Activated T-cell treated with anti-CD3 and anti-CD28 coated beads, Interleukin-2, amount 50 U/mL, for 24 hours (primary cell): ENCODE results near the gene ACTA1.

Experiments
- DNase-seq: peaks from one replicate; pipeline ENCODE4 v3.0.0-alpha.2; 2020
- H3K27ac Mint-ChIP-seq: 2 replicates; pipeline ENCODE4 v1.8.0; 2020; ENCODE audit warnings: mild to moderate bottlenecking, mixed read lengths
- H3K27me3 Mint-ChIP-seq: 2 replicates; pipeline ENCODE4 v1.8.0; 2020; ENCODE audit warnings: mixed read lengths
- H3K36me3 Mint-ChIP-seq: 2 replicates; pipeline ENCODE4 v1.8.0; 2020; ENCODE audit warnings: low read depth, mixed read lengths
- H3K4me1 Mint-ChIP-seq: 2 replicates; pipeline ENCODE4 v1.8.0; 2020; ENCODE audit warnings: low read depth, mixed read lengths
- H3K4me3 Mint-ChIP-seq: 2 replicates; pipeline ENCODE4 v1.8.0; 2020; ENCODE audit warnings: mild to moderate bottlenecking, moderate library complexity, mixed read lengths
- H3K9me3 Mint-ChIP-seq: 2 replicates; pipeline ENCODE4 v1.8.0; 2020; ENCODE audit warnings: mixed read lengths

Gene ACTA1

DNA sequence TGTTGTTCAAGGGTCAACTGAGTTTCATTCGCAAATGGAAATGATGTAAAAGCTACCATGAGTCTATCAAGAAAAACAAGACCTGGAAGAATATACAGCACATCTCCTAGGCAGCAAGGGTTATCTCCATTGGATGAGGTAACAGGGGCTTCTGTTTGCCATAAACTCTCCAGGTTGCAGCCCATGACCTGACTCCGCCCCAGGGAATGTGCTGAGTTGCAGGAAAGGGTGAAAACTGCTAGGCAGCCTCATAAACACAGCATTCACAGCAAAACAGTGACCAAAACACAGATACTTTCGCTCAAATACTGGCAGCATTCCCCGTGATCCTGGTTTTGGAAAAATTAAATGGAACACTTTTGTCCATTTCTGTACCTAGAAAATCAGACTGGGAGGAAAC, 20.2 kb upstream of the ACTA1 start:
- Mint-ChIP-seq H3K4me1 (peaks cover 3% of the 10 kb centered on the region), H3K4me3 (no peak overlapping the region), H3K27ac (no peak overlapping the region), H3K27me3 (no peaks in the 10 kb centered on the region), H3K9me3 (no peaks in the 10 kb centered on the region), H3K36me3 (peaks cover 87% of the 10 kb centered on the region)
- DNase-seq = no peak

GRCh38 chr1:229452956-229453801, 19.3 kb upstream of the ACTA1 start:
- no peak for DNase-seq
- Mint-ChIP-seq H3K27me3 (no peaks in the 10 kb centered on the region), H3K36me3 (peaks cover 88% of the 10 kb centered on the region), H3K4me3 (no peak overlapping the region), H3K27ac (no peak overlapping the region), H3K9me3 (no peaks in the 10 kb centered on the region), H3K4me1 (peaks cover 3% of the 10 kb centered on the region)

DNA sequence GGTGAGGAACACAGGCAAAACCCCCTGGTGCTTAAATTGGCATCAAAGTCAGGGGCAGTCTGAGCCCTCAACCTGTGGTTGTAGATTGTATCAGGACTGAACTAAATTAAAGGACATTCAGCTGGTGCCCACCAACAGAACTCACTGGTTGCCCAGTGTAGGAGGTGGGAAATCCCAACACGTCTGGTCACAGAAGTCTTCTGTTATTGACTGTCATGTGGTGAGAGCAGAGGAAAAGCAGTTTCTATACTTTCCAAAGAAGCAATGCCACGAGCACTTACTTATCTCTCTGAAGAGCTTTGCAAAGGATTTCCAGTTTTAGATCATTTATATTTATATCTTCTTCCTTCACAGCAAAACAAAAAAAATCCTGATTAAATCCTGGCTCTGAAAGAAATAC, 15.0 kb upstream of the ACTA1 start:
- no peaks in the 10 kb centered on the region for H3K4me1 Mint-ChIP-seq
- no peaks in the 10 kb centered on the region for H3K9me3 Mint-ChIP-seq
- no peak for DNase-seq
- H3K36me3 Mint-ChIP-seq = peaks cover 86% of the 10 kb centered on the region
- H3K4me3 Mint-ChIP-seq = no peak overlapping the region
- H3K27ac Mint-ChIP-seq = peak overlapping the region; percentile 4
- no peaks in the 10 kb centered on the region for H3K27me3 Mint-ChIP-seq

- H3K27me3 Mint-ChIP-seq = no peaks in the 10 kb centered on the region
- DNase-seq = no peak
- H3K27ac Mint-ChIP-seq = peak overlapping the region; percentile 4
- no peak overlapping the region for H3K4me3 Mint-ChIP-seq
- no peaks in the 10 kb centered on the region for H3K4me1 Mint-ChIP-seq
- no peaks in the 10 kb centered on the region for H3K9me3 Mint-ChIP-seq
- H3K36me3 Mint-ChIP-seq = peaks cover 82% of the 10 kb centered on the region
Observed at GRCh38 chr1:229448354-229448753, 14.5 kb upstream of the ACTA1 start.

DNA sequence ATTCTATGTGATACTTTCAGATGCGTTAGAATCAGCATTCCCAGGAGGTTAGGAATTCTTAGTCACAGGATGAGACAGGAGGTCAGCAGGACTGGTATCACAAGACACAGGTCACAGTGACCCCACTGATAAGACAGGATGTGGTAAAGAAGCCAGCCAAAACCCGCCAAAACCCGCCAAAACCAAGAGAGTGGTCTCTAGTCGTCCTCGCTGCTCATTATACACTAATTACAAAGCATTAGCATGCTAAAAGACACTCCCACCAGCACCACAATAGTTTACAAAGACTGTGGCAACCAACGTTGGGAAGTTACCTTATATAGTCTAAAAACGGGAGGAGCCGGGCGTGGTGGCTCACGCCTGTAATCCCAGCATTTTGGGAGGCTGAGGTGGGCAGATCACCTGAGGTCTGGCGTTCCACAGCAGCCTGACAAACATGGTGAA, 13.9 kb upstream of the ACTA1 start:
- Mint-ChIP-seq H3K9me3 (no peaks in the 10 kb centered on the region), H3K4me1 (no peaks in the 10 kb centered on the region), H3K36me3 (peaks cover 82% of the 10 kb centered on the region), H3K27me3 (no peaks in the 10 kb centered on the region), H3K4me3 (no peak overlapping the region), H3K27ac (no peak overlapping the region)
- DNase-seq = no peak

DNA sequence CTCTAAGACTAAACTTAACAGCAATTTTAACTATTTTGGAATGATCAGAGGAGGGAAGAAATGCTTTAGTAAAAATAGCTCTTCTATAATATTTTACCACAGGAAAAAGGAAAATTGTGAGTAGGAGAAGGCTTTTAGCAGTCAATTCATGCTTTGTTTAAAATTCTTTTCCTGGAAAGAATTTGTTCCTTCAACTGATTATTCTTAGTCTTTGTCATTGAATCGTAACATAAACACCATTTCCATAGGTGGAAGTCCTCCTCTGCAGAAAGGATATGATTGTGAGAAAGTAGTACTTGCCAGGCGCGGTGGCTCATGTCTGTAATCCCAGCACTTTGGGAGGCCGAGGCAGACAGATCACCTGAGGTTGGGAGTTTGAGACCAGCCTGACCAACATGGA, 11.9 kb upstream of the ACTA1 start:
- Mint-ChIP-seq H3K4me3 (no peak overlapping the region), H3K36me3 (peaks cover 80% of the 10 kb centered on the region), H3K27ac (no peak overlapping the region), H3K27me3 (no peaks in the 10 kb centered on the region), H3K4me1 (peaks cover 15% of the 10 kb centered on the region), H3K9me3 (no peaks in the 10 kb centered on the region)
- DNase-seq = no peak

GRCh38 chr1:229440851-229441537, 7.1 kb upstream of the ACTA1 start:
- H3K27ac Mint-ChIP-seq = peak overlapping the region; percentile 85
- peak; percentile 46 for DNase-seq
- H3K36me3 Mint-ChIP-seq = peaks cover 68% of the 10 kb centered on the region
- no peaks in the 10 kb centered on the region for H3K9me3 Mint-ChIP-seq
- peaks cover 32% of the 10 kb centered on the region for H3K4me1 Mint-ChIP-seq
- H3K27me3 Mint-ChIP-seq = peaks cover 17% of the 10 kb centered on the region
- H3K4me3 Mint-ChIP-seq = peak overlapping the region; percentile 41

- Mint-ChIP-seq H3K4me3 (no peak overlapping the region), H3K4me1 (peaks cover 37% of the 10 kb centered on the region), H3K9me3 (no peaks in the 10 kb centered on the region), H3K27me3 (peaks cover 45% of the 10 kb centered on the region), H3K27ac (no peak overlapping the region), H3K36me3 (peaks cover 45% of the 10 kb centered on the region)
- no peak for DNase-seq
Observed at GRCh38 chr1:229438021-229438420, 4.1 kb upstream of the ACTA1 start.

GRCh38 chr1:229437443-229437842, 3.5 kb upstream of the ACTA1 start:
- H3K27me3 Mint-ChIP-seq = peaks cover 50% of the 10 kb centered on the region
- peaks cover 39% of the 10 kb centered on the region for H3K36me3 Mint-ChIP-seq
- no peak for DNase-seq
- peaks cover 42% of the 10 kb centered on the region for H3K4me1 Mint-ChIP-seq
- no peaks in the 10 kb centered on the region for H3K9me3 Mint-ChIP-seq
- H3K27ac Mint-ChIP-seq = no peak overlapping the region
- no peak overlapping the region for H3K4me3 Mint-ChIP-seq

GRCh38 chr1:229436201-229436600, 2.3 kb upstream of the ACTA1 start:
- peaks cover 41% of the 10 kb centered on the region for H3K4me1 Mint-ChIP-seq
- no peak for DNase-seq
- no peak overlapping the region for H3K4me3 Mint-ChIP-seq
- H3K9me3 Mint-ChIP-seq = no peaks in the 10 kb centered on the region
- peaks cover 63% of the 10 kb centered on the region for H3K27me3 Mint-ChIP-seq
- no peak overlapping the region for H3K27ac Mint-ChIP-seq
- peaks cover 29% of the 10 kb centered on the region for H3K36me3 Mint-ChIP-seq

- peaks cover 33% of the 10 kb centered on the region for H3K4me1 Mint-ChIP-seq
- no peak overlapping the region for H3K4me3 Mint-ChIP-seq
- H3K27ac Mint-ChIP-seq = no peak overlapping the region
- peaks cover 78% of the 10 kb centered on the region for H3K27me3 Mint-ChIP-seq
- no peak for DNase-seq
- no peaks in the 10 kb centered on the region for H3K9me3 Mint-ChIP-seq
- peaks cover 15% of the 10 kb centered on the region for H3K36me3 Mint-ChIP-seq
Observed at GRCh38 chr1:229434641-229435051, 752 bp upstream of the ACTA1 start.

GRCh38 chr1:229433364-229434004, 410 bp downstream of the ACTA1 start:
- no peaks in the 10 kb centered on the region for H3K9me3 Mint-ChIP-seq
- no peak overlapping the region for H3K4me3 Mint-ChIP-seq
- peak; percentile 42 for DNase-seq
- H3K27me3 Mint-ChIP-seq = peaks cover 82% of the 10 kb centered on the region
- H3K36me3 Mint-ChIP-seq = peaks cover 5% of the 10 kb centered on the region
- no peak overlapping the region for H3K27ac Mint-ChIP-seq
- peaks cover 29% of the 10 kb centered on the region for H3K4me1 Mint-ChIP-seq

GRCh38 chr1:229432905-229433304, 989 bp downstream of the ACTA1 start:
- no peak for DNase-seq
- Mint-ChIP-seq H3K27me3 (peaks cover 85% of the 10 kb centered on the region), H3K4me1 (peaks cover 26% of the 10 kb centered on the region), H3K4me3 (no peak overlapping the region), H3K36me3 (no peaks in the 10 kb centered on the region), H3K9me3 (no peaks in the 10 kb centered on the region), H3K27ac (no peak overlapping the region)

- no peak for DNase-seq
- H3K27ac Mint-ChIP-seq = no peak overlapping the region
- peaks cover 87% of the 10 kb centered on the region for H3K27me3 Mint-ChIP-seq
- peak overlapping the region; percentile 51 for H3K4me3 Mint-ChIP-seq
- H3K9me3 Mint-ChIP-seq = no peaks in the 10 kb centered on the region
- H3K36me3 Mint-ChIP-seq = no peaks in the 10 kb centered on the region
- H3K4me1 Mint-ChIP-seq = peaks cover 26% of the 10 kb centered on the region
Observed at GRCh38 chr1:229432116-229432461, 1.8 kb downstream of the ACTA1 start.
